Cardiac fibroblast (primary cell): ENCODE results near the gene CD200.

Experiments used
- DNase-seq, 2 donors: peaks; one replicate each; pipeline versions ENCODE4 v3.0.0 to v3.0.0-alpha.2; 2010; ENCODE audit warnings: low read depth in 2 of 2
- H3K4me3 ChIP-seq, 2 donors: replicated peaks in 1 of 2; 1 replicate in 1 of 2; 2 replicates in 1 of 2; pipeline ENCODE4 v1.5.1; 2011; ENCODE audit warnings: low read depth in 2 of 2, low read length in 2 of 2, mild to moderate bottlenecking in 2 of 2, moderate library complexity in 1 of 2
- TF ChIP-seq, protein P1 (sequence below): IDR thresholded peaks from one replicate; pipeline ENCODE4 v1.5.1; 2011; ENCODE audit warnings: low read depth, mild to moderate bottlenecking, low read length, inconsistent platforms

The CD200 gene

GRCh38 chr3:112366522-112366921, 33.6 kb downstream of the CD200 start:
- DNase-seq: no peak
- no peak overlapping the region for H3K4me3 ChIP-seq
- TF ChIP-seq, protein P1, sequence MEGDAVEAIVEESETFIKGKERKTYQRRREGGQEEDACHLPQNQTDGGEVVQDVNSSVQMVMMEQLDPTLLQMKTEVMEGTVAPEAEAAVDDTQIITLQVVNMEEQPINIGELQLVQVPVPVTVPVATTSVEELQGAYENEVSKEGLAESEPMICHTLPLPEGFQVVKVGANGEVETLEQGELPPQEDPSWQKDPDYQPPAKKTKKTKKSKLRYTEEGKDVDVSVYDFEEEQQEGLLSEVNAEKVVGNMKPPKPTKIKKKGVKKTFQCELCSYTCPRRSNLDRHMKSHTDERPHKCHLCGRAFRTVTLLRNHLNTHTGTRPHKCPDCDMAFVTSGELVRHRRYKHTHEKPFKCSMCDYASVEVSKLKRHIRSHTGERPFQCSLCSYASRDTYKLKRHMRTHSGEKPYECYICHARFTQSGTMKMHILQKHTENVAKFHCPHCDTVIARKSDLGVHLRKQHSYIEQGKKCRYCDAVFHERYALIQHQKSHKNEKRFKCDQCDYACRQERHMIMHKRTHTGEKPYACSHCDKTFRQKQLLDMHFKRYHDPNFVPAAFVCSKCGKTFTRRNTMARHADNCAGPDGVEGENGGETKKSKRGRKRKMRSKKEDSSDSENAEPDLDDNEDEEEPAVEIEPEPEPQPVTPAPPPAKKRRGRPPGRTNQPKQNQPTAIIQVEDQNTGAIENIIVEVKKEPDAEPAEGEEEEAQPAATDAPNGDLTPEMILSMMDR: no peak

DNA sequence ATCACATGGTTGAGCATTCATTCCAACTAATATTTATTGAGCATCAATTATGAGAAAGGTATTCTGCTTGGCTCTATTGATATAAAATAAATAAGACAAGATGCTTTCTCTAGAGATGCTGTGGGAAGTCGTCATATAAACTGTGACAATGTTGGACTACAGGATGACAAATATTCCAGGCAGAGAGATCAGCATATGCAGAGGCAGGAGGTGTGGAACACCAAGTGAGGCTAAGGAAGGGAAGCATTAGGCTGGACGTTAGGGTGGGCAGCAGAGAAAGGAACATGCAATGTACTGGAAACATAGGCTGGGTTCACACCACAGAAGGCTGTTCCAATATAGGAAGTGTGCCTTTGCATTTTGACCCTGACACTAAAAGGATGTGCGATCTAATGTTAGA, 38.6 kb downstream of the CD200 start:
- TF ChIP-seq, protein P1: no peak

DNA sequence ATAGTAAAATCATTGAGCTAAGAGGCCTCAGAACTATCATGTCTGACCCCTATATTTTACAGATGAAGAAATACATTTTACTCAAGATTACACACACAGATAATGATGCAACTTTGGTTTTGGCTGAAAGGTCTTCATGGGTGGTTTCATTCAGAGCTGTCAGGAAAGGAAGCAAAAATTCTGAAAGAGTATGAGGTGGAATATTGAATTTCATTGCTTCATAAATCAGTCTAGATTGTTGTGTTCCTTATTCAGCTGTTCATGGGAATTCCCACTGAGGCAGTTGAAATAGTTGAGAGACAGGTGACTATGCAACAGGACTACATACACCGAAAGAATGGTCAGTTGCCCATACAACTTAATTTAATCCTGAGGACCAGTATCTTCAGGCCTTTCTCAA, 39.4 kb downstream of the CD200 start:
- no peak for DNase-seq
- TF ChIP-seq, protein P1: no peak
- H3K4me3 ChIP-seq: no peak overlapping the region

More for the DNA sequence above, 38.6 kb downstream of the CD200 start:
- no peak for DNase-seq
- H3K4me3 ChIP-seq: no peak overlapping the region

DNA sequence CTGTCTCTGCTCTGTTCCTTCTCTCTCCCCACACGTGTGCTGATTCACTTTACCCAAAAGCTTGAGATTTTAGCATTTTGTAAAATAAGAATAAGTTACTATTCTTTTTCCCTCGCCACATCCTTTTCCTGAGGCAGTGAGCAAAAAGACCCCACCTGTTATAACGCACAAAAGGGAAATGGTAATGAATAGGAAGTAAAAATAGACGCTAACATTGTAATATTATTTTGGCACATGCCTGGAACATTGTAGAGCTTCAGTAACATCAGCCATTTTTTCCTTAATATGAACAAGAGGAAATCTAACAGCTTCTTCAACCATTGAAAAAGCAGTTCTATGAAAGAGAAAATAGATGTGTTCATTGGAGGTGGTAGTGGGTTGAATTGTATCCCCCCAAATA, 40.5 kb downstream of the CD200 start:
- no peak for DNase-seq
- no peak overlapping the region for H3K4me3 ChIP-seq
- TF ChIP-seq, protein P1: no peak

DNA sequence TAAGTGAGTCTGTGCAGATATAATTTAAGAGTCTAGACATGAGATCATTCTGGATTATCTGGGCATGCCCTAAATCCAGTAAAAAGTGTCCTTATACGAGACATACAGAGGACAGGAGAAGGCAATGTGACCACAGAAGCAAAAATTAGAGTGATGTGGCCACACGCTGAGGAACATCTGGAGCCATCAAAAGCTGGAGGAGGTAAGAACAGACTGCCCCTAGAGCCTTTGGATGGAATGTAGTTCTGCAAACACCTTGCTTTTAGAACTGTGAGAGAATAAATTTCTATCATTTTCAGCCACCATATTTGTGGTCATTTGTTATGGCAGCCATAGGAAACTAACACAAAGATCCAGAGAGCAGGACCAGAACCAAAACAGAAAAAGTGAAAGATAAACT, 41.0 kb downstream of the CD200 start:
- no peak for DNase-seq
- no peak overlapping the region for H3K4me3 ChIP-seq
- TF ChIP-seq, protein P1: no peak

GRCh38 chr3:112374333-112374734, 41.4 kb downstream of the CD200 start:
- DNase-seq: peak; percentile 52 to 73
- TF ChIP-seq, protein P1: no peak
- H3K4me3 ChIP-seq: no peak overlapping the region

DNA sequence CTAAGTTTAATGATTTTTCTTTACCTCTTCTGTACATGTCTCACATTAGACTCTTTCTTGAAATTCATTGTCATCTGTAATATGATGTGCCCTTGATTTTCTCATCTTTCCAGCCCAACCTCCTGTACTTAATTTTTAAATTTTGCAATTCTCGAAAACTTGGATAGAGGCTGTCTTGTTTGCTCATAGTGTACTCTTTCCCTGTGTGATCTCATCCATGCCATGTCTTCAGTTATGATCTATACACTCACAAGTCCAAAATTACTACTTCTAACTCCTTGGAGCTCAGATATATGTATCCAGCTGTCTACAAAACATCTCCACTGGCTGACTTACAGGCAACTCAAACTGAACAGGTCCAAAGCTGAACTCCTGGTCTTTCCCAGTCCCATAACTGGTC, 42.2 kb downstream of the CD200 start:
- TF ChIP-seq, protein P1: no peak
- peak in 1 of 2 donors; percentile 41 for DNase-seq
- H3K4me3 ChIP-seq: no peak overlapping the region
